Muscle layer of colon (tissue), 2 donors: ENCODE data around the gene METTL1.

Source experiments
- H3K27ac ChIP-seq: one replicate; pipeline ENCODE4 v1.7.0; 2013; ENCODE audit warnings: low read depth, mild to moderate bottlenecking, low read length, moderate library complexity
- H3K27me3 ChIP-seq, 2 donors: one replicate each; pipeline ENCODE4 v1.7.0; 2013; ENCODE audit warnings: low read length in 2 of 2, mild to moderate bottlenecking in 2 of 2; ENCODE audit not compliant: insufficient read depth in 2 of 2, control insufficient read depth in 1 of 2
- H3K36me3 ChIP-seq: one replicate; pipeline ENCODE4 v1.7.0; 2013; ENCODE audit warnings: mild to moderate bottlenecking, low read length; ENCODE audit not compliant: insufficient read depth
- H3K4me1 ChIP-seq: one replicate; pipeline ENCODE4 v1.7.0; 2013; ENCODE audit warnings: mild to moderate bottlenecking, low read length; ENCODE audit not compliant: insufficient read depth
- H3K4me3 ChIP-seq, 2 donors: one replicate each; pipeline ENCODE4 v1.7.0; 2013; ENCODE audit warnings: low read length in 2 of 2, low read depth in 1 of 2, mild to moderate bottlenecking in 1 of 2, moderate library complexity in 1 of 2
- H3K9ac ChIP-seq: one replicate; pipeline ENCODE4 v1.7.0; 2013; ENCODE audit warnings: low read length
- H3K9me3 ChIP-seq: one replicate; pipeline ENCODE4 v1.7.0; 2013; ENCODE audit warnings: mild to moderate bottlenecking, low read length
- donor health status: abdominal sarcoma.
- donor health status: Adenocarcinoma of cecum.

METTL1 gene

DNA sequence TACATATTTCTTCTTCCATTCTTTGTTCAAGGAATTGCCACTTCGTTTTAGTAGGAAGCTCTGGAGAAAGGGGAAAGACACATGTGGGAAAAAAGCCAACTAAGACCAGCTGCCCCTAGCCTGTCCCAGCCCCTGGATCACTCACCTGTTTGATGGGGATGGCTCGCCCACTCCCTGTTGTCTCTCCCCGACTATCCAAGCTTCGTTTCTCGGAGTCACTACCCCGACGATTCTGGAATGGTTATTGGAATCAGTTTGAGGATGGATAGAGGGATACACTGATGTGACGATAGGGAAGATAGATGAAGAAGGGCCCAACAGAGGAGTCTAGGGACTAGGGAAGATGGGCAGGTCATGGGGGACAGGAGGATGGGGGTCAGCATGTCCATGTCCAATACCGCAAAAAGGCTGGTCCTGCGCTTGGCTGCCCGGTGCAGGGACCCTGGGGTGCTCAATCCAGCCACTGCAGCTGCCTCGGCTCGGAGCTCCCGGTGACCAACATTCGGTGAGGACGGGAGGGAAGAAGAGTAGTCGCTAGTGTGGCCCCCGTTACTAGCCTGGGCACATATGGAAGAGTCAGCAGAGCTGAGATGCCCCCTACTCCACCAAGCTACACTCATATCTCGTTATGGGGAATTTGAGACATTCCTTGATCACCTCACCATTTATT is 40.4 kb downstream of the METTL1 start:
- Histone ChIP-seq H3K4me1 (peaks cover 11% of the 10 kb centered on the region), H3K36me3 (no peaks in the 10 kb centered on the region), H3K9ac (no peak overlapping the region), H3K4me3 (no peak overlapping the region), H3K27me3 (peaks cover 39 to 43% of the 10 kb centered on the region in 2 donors), H3K9me3 (no peaks in the 10 kb centered on the region), H3K27ac (no peak overlapping the region)

- Histone ChIP-seq H3K4me1 (peaks cover under 1% of the 10 kb centered on the region), H3K9ac (no peak overlapping the region), H3K4me3 (no peak overlapping the region), H3K36me3 (no peaks in the 10 kb centered on the region), H3K27ac (no peak overlapping the region), H3K9me3 (no peaks in the 10 kb centered on the region), H3K27me3 (peaks cover 30 to 41% of the 10 kb centered on the region in 2 donors)
Observed at GRCh38 chr12:57730336-57731067, 41.4 kb downstream of the METTL1 start.

DNA sequence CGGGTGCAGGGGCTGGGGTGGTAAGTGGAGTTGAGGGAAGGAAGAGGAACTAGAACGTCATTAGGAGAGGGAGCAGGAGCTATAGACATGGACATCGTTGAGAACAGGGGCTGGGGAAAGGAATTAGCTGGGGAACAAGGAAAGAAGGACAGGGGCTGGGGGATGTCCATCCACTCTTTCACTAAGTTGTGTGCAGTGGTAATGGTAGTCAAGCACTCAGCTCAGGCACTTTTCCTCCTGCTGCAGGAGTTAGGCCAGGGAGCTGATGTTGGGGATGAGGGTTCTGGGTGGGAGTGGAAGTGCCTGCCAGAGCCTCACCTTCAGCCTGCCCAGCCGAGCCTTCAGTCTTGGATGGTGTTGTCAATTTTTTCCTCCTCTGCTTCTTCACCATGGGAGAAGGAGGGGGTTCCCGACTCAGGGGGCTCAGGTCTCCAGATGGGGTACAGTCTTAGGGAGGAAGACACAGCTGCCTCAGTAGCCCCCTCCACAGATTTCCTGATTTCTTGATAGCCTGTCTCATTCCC is 42.5 kb downstream of the METTL1 start:
- peaks cover 19 to 42% of the 10 kb centered on the region in 2 donors for H3K27me3 ChIP-seq
- H3K27ac ChIP-seq = no peak overlapping the region
- no peaks in the 10 kb centered on the region for H3K9me3 ChIP-seq
- H3K4me3 ChIP-seq = no peak overlapping the region
- H3K4me1 ChIP-seq = no peaks in the 10 kb centered on the region
- H3K9ac ChIP-seq = no peak overlapping the region
- no peaks in the 10 kb centered on the region for H3K36me3 ChIP-seq

DNA sequence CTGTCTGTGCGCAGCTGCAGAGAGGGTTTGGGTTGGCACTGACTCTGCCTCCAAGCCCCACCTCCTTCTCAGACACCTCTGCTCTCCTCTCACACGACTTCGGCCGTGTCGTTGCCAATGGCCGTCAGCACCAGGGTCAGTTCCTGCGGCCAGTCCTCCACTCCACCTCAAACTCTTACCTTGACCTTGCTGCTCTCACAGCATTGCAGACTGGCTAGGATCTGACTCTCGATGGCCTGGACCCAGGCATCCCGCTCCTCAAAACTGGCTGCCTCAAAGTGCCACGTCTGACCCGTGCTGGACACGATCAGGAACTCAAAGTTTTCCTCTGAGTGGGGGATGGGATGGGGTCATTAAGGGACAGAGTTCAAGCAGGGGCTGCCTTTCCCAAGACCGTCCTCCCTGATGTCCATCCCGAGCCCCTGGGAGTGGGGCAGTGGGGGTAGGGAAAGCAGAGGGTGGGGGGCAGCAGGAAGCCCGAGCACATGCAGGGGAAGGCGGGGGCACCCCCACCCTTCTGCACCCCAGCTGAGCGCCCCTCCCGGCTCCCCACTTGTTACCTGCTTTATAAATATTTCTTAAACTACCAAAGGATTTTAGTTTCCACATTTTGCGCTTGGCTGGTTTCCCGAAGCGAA is 44.0 kb downstream of the METTL1 start:
- H3K9me3 ChIP-seq = no peaks in the 10 kb centered on the region
- no peak overlapping the region for H3K9ac ChIP-seq
- no peaks in the 10 kb centered on the region for H3K36me3 ChIP-seq
- H3K4me3 ChIP-seq = no peak overlapping the region
- H3K27ac ChIP-seq = no peak overlapping the region
- peaks cover 6 to 39% of the 10 kb centered on the region in 2 donors for H3K27me3 ChIP-seq
- H3K4me1 ChIP-seq = no peaks in the 10 kb centered on the region

GRCh38 chr12:57726884-57727757 is 44.8 kb downstream of the METTL1 start:
- Histone ChIP-seq H3K36me3 (no peaks in the 10 kb centered on the region), H3K27me3 (peaks cover 6 to 39% of the 10 kb centered on the region in 2 donors), H3K4me1 (no peaks in the 10 kb centered on the region), H3K27ac (no peak overlapping the region), H3K9ac (no peak overlapping the region), H3K4me3 (peak overlapping the region; percentile 51 to 56), H3K9me3 (no peaks in the 10 kb centered on the region)

- Histone ChIP-seq H3K9me3 (no peaks in the 10 kb centered on the region), H3K9ac (no peak overlapping the region), H3K27ac (no peak overlapping the region), H3K36me3 (no peaks in the 10 kb centered on the region), H3K4me3 (peak overlapping the region; percentile 51 to 56), H3K4me1 (no peaks in the 10 kb centered on the region), H3K27me3 (peaks cover 6 to 39% of the 10 kb centered on the region in 2 donors)
Observed at GRCh38 chr12:57726151-57726883, 45.6 kb downstream of the METTL1 start.

- no peak overlapping the region for H3K9ac ChIP-seq
- peaks cover 6 to 39% of the 10 kb centered on the region in 2 donors for H3K27me3 ChIP-seq
- no peaks in the 10 kb centered on the region for H3K9me3 ChIP-seq
- H3K36me3 ChIP-seq = peaks cover 2% of the 10 kb centered on the region
- no peaks in the 10 kb centered on the region for H3K4me1 ChIP-seq
- peak overlapping the region in 1 of 2 donors; percentile 56 for H3K4me3 ChIP-seq
- no peak overlapping the region for H3K27ac ChIP-seq
Observed at GRCh38 chr12:57725851-57726150, 46.1 kb downstream of the METTL1 start.

- Histone ChIP-seq H3K27ac (no peak overlapping the region), H3K27me3 (peaks cover 6 to 39% of the 10 kb centered on the region in 2 donors), H3K36me3 (peaks cover 9% of the 10 kb centered on the region), H3K9me3 (no peaks in the 10 kb centered on the region), H3K4me3 (no peak overlapping the region), H3K9ac (no peak overlapping the region), H3K4me1 (no peaks in the 10 kb centered on the region)
Observed at GRCh38 chr12:57724936-57725740, 46.8 kb downstream of the METTL1 start.

DNA sequence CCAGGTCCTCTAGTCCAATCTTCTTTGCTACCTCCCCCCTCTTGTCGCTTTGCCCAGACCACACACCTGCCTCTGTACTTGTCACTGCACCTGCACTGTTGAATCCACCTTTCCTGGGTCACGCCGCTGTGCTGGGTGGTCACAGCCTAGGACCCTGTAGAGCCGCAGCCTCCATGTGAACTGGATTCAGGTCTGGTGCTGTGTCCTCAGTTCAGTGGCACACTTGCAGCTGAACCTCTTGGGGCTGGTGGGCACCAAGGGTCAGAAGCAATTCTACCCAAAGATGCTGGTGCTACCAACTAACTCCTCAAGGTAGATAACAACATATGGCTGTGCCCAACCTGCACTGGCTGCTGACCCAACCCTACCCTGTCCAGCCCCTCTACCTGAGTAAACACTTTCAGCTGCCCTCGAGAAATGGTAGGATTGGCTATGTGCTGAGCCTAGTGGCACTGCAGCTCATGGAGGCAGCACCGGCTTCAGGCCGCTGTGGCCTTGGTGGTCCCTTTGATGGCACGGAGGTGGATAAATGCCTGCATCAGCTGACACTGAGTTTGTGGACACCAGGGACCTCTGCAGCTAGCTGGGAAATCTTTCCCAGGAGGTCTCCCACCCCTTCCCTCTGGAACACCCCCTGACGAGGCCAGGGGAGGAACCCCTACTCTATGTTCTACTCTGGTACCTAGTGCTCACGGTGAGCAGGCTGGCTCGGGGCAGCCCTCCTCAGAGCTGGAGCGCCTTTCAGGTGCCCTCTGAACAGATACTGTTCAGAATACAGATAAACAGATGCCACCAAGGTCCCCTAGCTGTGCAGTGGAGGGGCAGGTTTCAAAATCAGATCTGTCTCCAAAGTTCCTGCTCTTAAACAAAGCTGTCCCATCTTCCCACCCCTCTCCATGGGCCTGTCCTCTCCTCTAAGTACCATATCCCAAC is 47.6 kb downstream of the METTL1 start:
- no peak overlapping the region for H3K4me3 ChIP-seq
- H3K9ac ChIP-seq = no peak overlapping the region
- H3K27ac ChIP-seq = no peak overlapping the region
- no peaks in the 10 kb centered on the region for H3K4me1 ChIP-seq
- peaks cover 17% of the 10 kb centered on the region for H3K36me3 ChIP-seq
- no peaks in the 10 kb centered on the region for H3K9me3 ChIP-seq
- peaks cover 6 to 39% of the 10 kb centered on the region in 2 donors for H3K27me3 ChIP-seq
